PC-9 (cell line): Measurements from ENCODE around the gene PCK2.

Experiments used
- EZH2 ChIP-seq: fragments of 200-600 bp; sonication (generic); IDR thresholded peaks from 2 replicates; pipeline ENCODE4 v1.8.0; 2017; ENCODE audit warnings: antibody characterized with exemption, low read depth
- TF ChIP-seq, protein P1 (sequence below): fragments of 200-600 bp; sonication (generic); conservative IDR thresholded peaks from 2 replicates; pipeline ENCODE4 v1.6.1; 2017; ENCODE audit warnings: mixed run types, antibody characterized with exemption, mild to moderate bottlenecking, moderate library complexity

DNA sequence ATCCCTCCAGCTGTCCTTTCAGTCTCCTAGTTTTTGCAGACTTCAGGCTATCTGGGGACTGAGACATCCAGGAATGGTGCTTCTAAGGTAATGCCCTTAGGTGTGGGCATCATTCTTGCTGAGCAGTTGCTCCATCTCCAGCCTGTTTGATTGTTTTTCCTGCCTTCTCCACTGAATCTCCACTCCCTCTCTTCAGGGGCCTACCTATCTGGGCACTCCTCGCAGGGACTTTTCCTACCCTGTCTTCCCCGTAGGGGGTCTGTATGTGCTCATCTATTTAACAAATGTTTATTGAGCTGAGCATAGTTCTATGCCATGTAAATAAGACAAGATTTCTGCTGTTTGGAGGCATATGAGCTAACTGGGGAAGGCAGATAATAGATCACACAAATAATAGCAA, 38.9 kb downstream of the PCK2 start:
- TF ChIP-seq, protein P1, sequence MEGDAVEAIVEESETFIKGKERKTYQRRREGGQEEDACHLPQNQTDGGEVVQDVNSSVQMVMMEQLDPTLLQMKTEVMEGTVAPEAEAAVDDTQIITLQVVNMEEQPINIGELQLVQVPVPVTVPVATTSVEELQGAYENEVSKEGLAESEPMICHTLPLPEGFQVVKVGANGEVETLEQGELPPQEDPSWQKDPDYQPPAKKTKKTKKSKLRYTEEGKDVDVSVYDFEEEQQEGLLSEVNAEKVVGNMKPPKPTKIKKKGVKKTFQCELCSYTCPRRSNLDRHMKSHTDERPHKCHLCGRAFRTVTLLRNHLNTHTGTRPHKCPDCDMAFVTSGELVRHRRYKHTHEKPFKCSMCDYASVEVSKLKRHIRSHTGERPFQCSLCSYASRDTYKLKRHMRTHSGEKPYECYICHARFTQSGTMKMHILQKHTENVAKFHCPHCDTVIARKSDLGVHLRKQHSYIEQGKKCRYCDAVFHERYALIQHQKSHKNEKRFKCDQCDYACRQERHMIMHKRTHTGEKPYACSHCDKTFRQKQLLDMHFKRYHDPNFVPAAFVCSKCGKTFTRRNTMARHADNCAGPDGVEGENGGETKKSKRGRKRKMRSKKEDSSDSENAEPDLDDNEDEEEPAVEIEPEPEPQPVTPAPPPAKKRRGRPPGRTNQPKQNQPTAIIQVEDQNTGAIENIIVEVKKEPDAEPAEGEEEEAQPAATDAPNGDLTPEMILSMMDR = no peak
- no peak for TF ChIP-seq EZH2
